ENCODE results near the gene SIRPB1. TPM values are rescaled to one million over a fixed set of nuclear protein-coding genes. Genes with fewer than 3 reads are reported as not detected.

Gene SIRPB1
- total RNA-seq (2014; rRNA removed; shearing (Covaris generic); ENCODE audit: low replicate concordance): not detected in 2 replicates

DNA sequence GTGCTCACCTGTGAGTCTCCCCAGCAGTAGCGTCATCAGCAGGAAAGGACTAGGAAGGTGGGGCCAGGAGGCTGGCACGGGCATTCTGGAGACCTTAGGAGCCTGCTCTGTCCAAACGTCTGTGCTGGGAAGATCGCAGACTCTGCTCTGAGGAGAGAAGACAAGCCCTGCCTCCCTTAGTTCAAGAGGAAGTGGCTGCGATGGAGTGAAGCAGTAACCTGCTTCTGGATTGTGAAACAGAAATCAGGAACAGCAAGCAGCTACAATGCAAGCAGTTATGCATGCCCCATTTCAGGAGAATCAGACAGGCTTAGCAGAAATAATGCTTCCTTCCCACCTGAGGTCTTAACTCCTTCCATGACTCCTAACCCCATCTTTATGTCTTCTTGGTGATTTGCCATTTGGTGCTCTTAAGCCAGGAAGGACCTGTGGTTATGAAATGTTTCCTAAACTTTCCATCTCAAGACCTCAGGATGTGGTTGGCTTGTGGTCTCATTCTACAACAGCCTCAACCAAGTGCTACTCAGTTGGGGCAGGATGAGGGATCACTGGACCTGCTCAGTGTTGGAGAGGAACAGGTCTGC is at the start of gene SIRPB1:
TSS of gene SIRPB1 (minus strand) at position 149 of the 584 bp plus-strand sequence. CDS start at position 84, 65 bp downstream.
- H3K36me3 ChIP-seq: no peaks in the 10 kb centered on the region
- no peaks in the 10 kb centered on the region for H3K9me3 ChIP-seq
- H3K4me3 ChIP-seq: no peak within 1 kb of the TSS
- no peaks in the 10 kb centered on the region for H3K27me3 ChIP-seq
- no peak for DNase-seq

DNA sequence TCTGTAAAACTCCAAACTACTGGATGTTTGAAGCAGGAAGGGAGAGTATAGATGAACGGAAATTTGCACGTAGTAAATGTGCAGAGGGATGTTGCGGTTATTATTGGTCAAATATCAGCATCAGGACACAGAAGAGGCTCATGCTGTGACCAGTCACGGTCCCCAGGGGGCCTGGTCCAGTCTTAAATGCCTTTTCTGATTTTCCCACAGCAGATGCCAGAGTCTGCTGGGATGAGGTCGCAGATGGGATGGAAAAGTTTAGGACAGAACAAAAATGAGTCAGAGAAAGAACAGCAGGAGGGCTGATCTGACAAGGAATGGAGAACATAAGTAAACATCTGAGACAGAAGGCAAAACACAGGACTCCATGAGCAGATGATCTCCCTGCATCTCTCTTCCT is 49.5 kb upstream of the SIRPB1 start:
- Histone ChIP-seq H3K9me3 (no peaks in the 10 kb centered on the region), H3K4me3 (no peak overlapping the region), H3K36me3 (no peaks in the 10 kb centered on the region), H3K27me3 (no peaks in the 10 kb centered on the region)
- DNase-seq: peak; percentile 47

DNA sequence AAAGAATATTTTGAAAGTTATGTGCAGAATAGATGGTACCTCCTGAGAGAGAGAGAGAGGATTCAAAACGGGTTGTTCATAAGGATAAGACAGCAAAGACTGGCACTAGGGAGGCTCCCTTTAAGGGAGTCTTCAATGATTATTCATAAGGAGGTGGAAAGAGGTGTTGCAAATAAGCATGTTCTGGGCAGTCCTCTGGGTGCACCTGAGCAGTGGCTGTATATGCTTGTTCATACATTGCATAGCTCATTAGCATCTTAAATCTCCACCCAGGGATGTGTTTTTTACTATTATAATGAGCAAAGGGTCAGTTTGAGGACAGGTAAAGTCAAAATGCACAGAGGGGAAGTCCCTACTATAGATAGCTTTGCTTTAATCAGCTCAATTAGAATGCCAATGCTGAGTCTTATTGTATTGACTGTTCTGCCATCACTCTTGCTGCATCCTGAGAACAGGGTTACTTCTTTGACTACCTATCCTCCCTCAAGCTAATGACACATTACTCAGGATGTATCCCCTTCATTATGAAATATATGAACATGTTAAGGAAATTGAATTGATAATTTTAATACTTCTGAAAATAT is 47.8 kb upstream of the SIRPB1 start:
- H3K36me3 ChIP-seq: no peaks in the 10 kb centered on the region
- no peak for DNase-seq
- H3K9me3 ChIP-seq: no peaks in the 10 kb centered on the region
- no peaks in the 10 kb centered on the region for H3K27me3 ChIP-seq
- H3K4me3 ChIP-seq: no peak overlapping the region

DNA sequence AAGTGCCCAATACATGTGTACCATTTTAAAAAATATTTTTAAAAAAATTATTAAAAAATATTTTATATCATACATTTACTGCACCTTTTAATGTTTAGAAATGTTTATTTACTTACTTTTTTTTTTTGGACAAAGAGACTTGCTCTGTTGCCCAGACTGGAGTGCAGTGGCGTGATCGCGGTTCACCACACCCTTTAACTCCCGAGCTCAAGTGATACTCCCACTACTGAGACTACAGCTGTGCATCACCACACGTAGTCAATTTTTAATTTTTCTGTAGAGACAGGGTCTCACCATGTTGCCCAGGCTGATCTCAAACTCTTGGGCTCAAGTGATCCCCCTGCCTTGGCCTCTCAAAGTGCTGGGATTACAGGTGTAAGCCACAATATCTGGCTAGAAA is 47.0 kb upstream of the SIRPB1 start:
- H3K27me3 ChIP-seq: no peaks in the 10 kb centered on the region
- no peaks in the 10 kb centered on the region for H3K36me3 ChIP-seq
- no peaks in the 10 kb centered on the region for H3K9me3 ChIP-seq
- H3K4me3 ChIP-seq: no peak overlapping the region
- no peak for DNase-seq

DNA sequence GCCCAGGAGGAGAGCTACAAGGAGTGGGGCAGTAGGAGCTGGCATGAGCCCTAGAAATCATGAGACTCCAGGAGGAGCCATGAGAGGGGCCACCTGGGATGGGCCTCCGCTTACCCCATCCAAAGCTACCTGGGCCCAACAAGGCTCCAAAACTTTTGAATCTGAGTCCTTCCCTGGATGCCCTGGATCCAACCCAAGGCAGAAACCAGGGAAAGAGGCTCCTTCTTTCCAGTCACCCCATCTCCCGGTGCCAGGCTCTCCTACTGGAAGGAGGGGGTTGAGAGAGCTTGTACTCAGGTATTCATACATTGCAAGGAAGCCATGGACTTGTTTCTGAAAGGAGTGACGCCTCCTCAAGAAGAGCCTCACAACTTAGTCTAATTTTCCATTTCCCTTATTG is 45.5 kb upstream of the SIRPB1 start:
- no peaks in the 10 kb centered on the region for H3K9me3 ChIP-seq
- DNase-seq: no peak
- H3K36me3 ChIP-seq: no peaks in the 10 kb centered on the region
- H3K4me3 ChIP-seq: no peak overlapping the region
- no peaks in the 10 kb centered on the region for H3K27me3 ChIP-seq

DNA sequence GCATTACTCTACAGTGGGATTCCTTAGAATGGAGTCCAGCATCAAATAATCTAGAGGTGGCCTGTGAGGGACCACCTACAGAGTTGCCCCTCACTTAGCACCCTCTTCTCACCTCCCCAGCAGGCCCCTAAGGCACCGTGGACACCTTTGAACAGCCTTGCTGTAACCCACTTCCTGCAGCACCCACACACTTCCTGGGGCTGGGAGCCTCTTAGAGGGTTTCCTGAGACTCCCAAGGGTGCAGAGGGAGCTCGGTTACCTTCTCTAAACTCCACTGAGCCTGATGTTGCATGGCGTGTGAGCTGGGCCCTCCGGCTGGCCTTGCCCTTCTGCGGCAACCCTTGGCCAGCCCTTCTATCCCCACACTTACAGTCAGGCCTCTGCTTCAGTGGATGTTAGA is 45.1 kb upstream of the SIRPB1 start:
- no peaks in the 10 kb centered on the region for H3K9me3 ChIP-seq
- H3K27me3 ChIP-seq: no peaks in the 10 kb centered on the region
- no peaks in the 10 kb centered on the region for H3K36me3 ChIP-seq
- no peak for DNase-seq
- H3K4me3 ChIP-seq: no peak overlapping the region

DNA sequence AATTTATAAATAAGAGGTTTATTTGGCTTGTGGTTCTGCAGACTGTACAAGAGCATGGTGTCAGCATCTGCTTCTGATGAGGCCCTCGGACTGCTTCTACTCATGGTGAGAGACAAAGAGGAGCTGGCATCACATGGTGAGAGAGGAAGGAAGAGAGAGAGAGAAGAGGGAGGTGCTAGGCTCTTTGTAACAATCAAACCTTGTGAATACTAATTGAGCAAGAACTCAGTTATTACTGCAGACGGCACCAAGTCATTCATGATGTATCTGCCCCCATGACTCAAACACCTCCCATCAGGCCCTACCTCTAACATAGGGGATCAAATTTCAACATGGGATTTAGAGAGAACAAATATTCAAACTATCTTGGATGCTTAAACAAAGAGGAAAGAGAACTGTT is 44.1 kb upstream of the SIRPB1 start:
- Histone ChIP-seq H3K36me3 (no peaks in the 10 kb centered on the region), H3K4me3 (no peak overlapping the region), H3K9me3 (no peaks in the 10 kb centered on the region), H3K27me3 (no peaks in the 10 kb centered on the region)
- no peak for DNase-seq

DNA sequence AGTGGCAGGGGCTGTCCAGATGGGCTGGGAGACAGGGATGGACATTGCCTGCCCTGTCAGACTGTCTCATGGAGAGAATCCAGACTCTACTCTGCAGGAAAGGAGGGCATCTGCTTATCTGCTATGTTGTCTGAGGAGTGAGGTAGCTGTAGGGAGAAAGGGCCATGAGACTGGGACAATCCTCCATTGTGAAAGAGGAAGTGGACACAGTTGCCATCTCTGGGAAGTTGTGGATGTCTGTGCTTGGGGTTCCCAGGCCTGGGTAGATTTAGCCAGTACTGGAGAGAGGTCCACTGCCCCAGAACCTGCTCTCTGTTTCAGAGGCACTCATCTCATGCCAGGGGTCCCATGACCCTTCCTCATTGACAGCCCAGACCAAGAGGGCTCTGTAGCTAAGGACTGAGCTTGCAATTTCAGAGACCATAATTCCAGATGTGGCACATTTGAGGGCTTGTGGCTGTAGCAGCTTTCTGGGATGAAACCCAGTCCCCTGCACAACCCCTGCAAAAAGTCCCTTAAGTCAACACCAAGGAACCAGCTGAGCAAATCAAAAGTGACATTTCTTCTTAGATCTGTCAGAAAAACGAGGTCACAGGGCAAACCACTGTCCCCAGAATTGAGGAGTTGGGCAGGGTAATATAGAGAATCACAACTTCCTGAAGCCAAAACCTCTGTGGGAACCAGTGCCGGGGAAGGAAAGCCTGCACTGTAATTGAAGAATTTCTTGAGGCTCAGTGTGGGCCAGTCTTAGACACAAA is 41.9 kb upstream of the SIRPB1 start:
- H3K36me3 ChIP-seq: no peaks in the 10 kb centered on the region
- DNase-seq: no peak
- H3K27me3 ChIP-seq: no peaks in the 10 kb centered on the region
- no peak overlapping the region for H3K4me3 ChIP-seq
- H3K9me3 ChIP-seq: no peaks in the 10 kb centered on the region

DNA sequence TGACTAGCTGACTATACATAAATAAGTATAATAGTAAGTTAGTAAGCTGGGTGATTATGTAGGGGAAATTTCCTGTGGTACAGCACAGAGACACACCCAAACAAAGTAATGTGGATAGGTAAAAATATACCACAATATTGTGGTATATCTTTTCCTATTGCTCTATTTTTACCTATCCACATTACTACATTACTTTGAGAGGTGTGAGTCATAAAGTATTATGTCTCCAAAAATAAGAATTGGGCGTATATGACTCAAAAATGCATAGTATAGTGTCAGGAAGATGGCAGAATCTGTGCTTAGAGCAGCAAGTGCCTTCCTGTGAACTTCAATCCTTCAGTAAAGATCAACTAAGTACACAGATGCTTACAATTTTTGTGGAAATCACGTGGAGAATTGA is 40.4 kb upstream of the SIRPB1 start:
- Histone ChIP-seq H3K9me3 (no peaks in the 10 kb centered on the region), H3K36me3 (no peaks in the 10 kb centered on the region), H3K4me3 (no peak overlapping the region), H3K27me3 (no peaks in the 10 kb centered on the region)
- DNase-seq: no peak

DNA sequence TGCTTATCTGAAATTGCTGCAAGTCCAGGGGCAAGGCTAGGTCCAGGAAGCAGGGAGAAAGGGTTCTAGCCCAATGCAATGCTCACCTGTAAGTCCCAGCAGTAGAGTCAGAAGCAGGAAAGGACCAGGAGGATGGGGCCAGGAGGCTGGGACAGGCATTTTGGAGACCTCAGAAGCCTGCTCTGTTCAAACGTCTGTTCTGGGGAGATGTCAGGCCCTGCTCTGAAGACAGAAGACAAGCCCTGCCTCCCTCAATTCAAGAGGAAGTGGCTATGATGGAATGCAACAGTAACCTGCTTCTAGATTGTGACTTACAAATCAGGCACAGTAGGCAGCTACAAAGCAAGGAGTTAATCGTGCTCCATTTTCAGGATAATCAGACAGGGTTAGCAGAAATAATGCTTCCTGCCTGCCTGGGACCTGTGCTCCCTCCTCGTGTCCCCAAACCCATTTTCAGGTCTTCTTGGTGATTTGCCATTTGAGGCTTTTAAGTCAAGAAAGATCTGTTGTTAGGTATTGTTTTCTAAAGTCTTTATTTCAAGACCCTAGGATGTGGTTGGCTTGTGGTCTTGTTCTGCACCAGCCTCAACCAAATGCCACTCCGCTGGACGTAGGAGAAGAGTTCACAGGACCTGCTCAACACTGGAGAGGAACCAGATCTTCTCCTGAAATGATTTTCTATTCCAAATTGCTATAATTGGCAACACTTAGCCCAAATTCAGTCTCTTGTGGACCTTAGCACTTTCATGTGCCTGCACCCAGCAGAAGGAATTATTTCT is 37.9 kb upstream of the SIRPB1 start, which contains the start of gene SIRPG:
TSS of gene SIRPG (minus strand) at position 224 of the 779 bp plus-strand sequence. CDS start at position 159, 65 bp downstream.
- no peak within 1 kb of the TSS for H3K4me3 ChIP-seq
- no peaks in the 10 kb centered on the region for H3K9me3 ChIP-seq
- H3K27me3 ChIP-seq: no peaks in the 10 kb centered on the region
- no peak for DNase-seq
- no peaks in the 10 kb centered on the region for H3K36me3 ChIP-seq

DNA sequence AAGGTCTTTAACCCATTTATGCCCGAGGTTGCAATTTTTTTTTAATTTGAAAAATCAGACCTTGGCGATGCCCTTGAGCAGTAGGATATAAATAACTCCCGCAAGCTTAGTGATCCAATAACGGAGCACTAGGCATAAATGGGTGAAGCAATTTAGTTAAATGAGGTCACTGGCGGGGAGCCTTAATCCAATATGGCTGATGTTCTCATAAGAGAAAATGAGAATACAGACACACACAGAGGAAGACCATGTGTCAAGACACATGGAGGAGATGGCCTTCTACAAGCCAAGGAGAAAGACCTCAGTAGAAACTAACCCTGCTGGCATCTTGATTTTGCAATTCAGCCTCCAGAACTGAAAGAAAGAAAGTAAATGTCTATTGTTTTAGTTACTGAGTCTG is 37.0 kb upstream of the SIRPB1 start:
- Histone ChIP-seq H3K27me3 (no peaks in the 10 kb centered on the region), H3K36me3 (no peaks in the 10 kb centered on the region), H3K9me3 (no peaks in the 10 kb centered on the region), H3K4me3 (no peak overlapping the region)
- no peak for DNase-seq

DNA sequence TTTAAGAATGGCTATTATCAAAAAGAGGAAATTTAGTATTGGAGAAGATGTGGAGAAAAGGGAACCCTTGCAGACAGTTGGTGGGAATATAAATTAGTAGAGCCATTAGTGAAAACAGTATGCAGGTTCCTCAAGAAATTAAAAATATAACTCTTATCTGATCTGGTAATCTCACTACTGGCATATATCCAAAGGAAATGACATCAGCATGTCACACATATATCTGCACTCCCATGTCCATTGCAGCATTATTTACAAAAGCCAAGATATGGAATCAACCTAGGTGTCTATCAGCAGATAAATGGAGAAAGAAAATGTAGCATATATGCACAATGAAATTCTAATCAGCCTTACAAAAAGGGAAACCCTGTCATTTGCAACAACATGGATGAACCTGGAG is 35.2 kb upstream of the SIRPB1 start:
- no peaks in the 10 kb centered on the region for H3K36me3 ChIP-seq
- DNase-seq: no peak

DNA sequence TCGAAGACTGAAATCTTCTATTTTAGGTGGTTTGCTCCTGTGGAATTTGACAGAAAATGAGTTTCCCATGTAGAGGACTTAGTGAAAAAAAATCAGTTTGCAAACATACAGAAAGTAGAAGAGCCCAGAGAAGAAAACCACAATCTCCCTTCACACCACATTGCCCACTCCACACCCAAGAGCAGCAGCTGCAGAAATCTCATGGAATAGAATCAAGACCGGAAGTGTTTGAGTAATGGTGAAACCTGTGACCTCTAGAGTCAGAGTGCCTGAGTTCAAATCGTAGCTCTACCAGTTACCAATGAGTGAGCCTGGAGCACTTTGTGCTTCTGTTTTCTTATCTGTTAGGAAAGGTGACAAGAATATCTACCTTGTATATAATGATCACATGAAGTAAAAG is 33.2 kb upstream of the SIRPB1 start:
- Histone ChIP-seq H3K9me3 (no peaks in the 10 kb centered on the region), H3K4me3 (no peak overlapping the region), H3K36me3 (no peaks in the 10 kb centered on the region), H3K27me3 (no peaks in the 10 kb centered on the region)
- DNase-seq: no peak

More for the DNA sequence above, 35.2 kb upstream of the SIRPB1 start:
- Histone ChIP-seq H3K27me3 (no peaks in the 10 kb centered on the region), H3K9me3 (no peaks in the 10 kb centered on the region), H3K4me3 (no peak overlapping the region)

DNA sequence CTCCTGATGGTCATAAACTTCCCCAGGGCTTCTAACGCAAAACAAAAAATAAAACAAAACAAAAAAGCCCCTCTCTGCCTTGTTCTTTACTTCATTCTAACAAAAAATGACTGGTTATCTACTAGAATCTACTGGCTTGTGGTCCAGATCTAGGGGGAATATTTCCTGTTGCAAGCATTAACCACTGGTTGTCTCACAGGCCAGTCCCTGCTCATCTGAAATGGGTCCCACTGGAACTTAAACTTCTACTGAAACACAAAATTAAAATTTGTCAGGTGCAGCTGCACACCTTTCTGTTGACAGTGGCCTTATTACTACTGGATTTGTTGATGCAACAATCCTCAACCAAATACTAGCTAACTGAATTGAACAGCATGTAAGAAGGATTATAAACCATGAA is 32.3 kb upstream of the SIRPB1 start:
- H3K27me3 ChIP-seq: no peaks in the 10 kb centered on the region
- no peak overlapping the region for H3K4me3 ChIP-seq
- DNase-seq: no peak
- H3K36me3 ChIP-seq: no peaks in the 10 kb centered on the region
- H3K9me3 ChIP-seq: no peaks in the 10 kb centered on the region

DNA sequence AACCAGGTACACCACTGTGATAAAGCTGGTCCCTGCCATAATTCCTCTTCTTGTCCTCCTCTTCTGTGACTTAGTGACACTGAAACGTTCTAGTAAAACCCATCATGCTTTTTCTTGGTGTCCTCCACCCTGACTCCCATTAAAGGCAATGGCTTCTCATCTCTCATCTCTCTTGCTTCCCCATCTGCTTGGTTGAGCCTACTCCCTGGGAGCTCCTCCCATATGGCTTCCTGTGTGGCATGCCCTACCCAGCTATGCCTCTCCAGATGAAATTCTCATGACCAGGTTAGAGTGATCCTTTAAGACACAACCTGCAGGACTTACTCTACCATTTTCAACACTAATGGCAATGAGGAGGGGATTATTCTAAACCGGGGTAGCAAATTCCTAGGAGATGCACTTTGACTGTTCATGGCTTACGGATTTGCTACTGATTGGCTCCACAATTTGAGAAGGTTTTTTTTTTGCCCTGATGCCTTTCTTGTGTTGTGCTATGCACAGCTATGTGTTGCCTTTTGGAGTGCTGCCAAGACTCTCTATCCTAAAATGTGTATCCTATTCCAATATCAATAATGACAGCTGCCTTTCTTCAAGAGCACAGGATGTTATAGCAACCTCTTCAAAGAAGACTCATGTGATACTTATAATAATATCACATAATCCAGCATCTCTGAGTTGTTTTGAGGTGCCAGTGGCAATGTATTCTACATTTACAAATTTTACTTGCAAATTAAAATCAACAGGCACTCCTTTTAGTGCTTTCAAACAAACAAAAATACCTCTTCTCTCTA is 31.7 kb upstream of the SIRPB1 start:
- Histone ChIP-seq H3K36me3 (no peaks in the 10 kb centered on the region), H3K9me3 (no peaks in the 10 kb centered on the region), H3K4me3 (no peak overlapping the region), H3K27me3 (no peaks in the 10 kb centered on the region)
- DNase-seq: no peak

DNA sequence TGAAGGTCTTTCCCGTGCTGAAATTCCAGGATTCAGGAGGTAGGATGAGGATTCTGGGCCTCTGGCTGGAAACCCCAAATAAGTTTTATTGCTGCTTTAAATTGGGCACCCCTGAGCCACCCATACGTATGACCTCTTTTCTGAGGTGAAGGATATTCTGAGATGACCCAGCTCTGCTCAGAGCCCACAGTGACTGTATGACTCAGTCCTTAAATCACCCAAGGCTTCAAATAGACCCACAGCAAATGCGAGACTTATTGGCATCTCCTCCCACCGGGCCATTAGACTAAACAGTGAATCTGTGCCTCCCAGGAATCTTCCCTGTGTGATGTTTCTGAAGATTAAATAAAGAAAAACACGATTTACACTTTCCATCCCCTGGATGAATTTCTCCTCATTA is 28.3 kb upstream of the SIRPB1 start:
- Histone ChIP-seq H3K27me3 (no peaks in the 10 kb centered on the region), H3K4me3 (no peak overlapping the region), H3K36me3 (no peaks in the 10 kb centered on the region), H3K9me3 (no peaks in the 10 kb centered on the region)
- DNase-seq: no peak

Measured in MG63 (cell line).